NK-92 treated with Interleukin-12 subunit alpha and Interleukin-12 subunit beta, amount 100 ng/mL, for 24 hours (cell line): ENCODE data around the gene GRK2.
"Not testable (repeated sequence)": the region's sequence is repeated elsewhere in the genome, so short reads cannot be mapped to it uniquely, and the experiment has no call there.

Source experiments
- DNase-seq: peaks from one replicate; lab custom pipeline; 2025; lab: John Stamatoyannopoulos, UW

Gene GRK2

DNA sequence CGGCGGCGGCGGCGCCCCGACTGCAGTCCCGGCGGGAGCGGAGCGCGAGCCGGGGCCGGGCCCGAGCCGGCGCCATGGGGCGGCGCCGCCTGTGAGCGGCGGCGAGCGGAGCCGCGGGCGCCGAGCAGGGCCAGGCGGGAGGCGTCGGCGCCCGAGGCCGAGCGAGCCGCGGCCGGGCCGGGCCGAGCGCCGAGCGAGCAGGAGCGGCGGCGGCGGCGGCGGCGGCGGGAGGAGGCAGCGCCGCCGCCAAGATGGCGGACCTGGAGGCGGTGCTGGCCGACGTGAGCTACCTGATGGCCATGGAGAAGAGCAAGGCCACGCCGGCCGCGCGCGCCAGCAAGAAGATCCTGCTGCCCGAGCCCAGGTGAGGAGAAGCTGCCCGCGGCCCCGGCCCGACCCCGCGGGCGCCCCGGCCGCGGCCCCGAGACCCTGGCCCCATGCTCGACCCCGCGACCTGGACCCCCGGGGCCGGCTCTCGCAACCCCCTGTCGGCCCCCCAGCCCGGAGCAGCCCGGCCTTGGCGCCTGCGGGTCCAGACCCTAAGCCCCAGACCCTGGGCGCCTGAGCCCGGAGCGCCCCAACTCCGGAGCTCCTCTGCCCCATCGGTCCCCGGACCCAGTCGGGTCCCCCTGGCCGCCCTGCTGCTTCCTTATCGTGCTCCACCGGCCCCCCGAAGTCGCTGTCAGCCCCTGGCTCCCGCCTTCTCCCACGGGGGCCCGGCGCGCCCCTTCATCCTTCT, at the start of gene GRK2:
Gene GRK2, plus strand, starts transcription at position 25 of the 739 bp plus-strand sequence. Its CDS starts 227 bp downstream, at position 252.
- no peak for DNase-seq

GRCh38 chr11:67227726-67228125, 38.5 kb upstream of the GRK2 start:
- DNase-seq, result no peak

- peak; percentile 11 for DNase-seq
Observed at GRCh38 chr11:67230406-67230805, 35.9 kb upstream of the GRK2 start.

- no peak for DNase-seq
Observed at GRCh38 chr11:67230886-67231285, 35.4 kb upstream of the GRK2 start.

DNA sequence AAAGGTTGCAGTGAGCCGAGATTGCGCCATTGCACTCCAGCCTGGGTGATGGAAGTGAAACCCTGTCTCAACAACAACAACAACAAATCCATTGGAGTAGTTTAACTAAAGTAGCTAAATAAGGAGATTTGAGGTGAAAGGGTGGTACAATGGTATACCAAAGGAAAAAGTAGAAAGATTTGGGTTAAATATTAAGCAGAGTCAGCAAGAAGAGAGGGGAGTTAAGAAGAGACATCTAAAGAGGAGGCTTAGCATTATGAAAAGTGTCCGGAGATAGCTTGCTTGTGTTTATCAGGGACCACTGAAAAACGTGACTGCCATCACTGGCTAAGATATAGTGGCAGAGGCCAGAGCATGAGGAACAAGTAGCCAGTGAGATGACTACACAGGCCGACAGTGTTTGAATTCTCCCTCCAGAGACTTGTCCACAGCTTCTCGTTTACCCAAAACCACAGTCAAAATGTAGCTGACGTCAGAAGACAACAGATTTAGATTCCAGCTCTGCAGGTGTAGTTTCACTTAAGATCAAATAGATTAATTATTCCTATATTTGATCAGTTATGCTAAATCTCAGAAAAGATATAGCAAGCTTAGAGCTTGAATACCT, 32.6 kb upstream of the GRK2 start:
- no peak for DNase-seq

DNA sequence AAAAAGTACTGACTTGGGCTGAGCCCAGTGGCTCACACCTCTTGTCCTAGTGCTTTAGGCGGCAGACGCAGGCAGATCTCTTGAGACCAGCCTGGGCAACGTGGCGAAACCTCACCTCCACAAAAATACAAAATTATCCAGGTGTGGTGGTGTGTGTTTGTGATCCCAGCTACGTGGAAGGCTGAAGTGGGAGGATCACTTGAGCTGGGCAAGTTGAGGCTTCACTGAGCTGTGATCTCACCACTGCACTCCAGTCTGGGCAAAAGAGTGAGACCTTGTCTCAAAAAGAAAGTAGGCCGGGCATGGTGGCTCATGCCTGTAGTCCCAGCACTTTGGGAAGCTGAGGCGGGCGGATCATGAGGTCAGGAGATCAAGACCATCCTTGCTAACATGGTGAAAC, 31.7 kb upstream of the GRK2 start:
- not testable (repeated sequence) for DNase-seq

DNA sequence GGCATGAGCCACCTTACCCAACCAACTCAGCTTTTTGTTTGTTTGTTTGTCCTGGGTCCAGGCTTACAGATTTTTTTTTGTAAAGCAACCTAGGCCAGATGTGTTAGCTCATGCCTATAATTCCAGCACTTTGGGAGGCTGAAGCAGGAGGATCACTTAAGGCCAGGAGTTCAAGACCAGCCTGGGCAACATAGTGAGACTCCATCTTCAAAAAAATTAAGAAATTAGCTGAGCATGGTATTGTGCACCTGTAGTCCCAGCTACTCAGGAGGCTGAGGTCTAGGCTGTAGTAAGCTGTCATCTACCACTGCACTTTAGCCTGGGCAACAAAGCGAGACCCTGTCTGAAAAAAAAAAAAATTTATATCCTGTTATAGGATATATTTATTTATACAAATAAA, 28.7 kb upstream of the GRK2 start:
- DNase-seq, result no peak

DNA sequence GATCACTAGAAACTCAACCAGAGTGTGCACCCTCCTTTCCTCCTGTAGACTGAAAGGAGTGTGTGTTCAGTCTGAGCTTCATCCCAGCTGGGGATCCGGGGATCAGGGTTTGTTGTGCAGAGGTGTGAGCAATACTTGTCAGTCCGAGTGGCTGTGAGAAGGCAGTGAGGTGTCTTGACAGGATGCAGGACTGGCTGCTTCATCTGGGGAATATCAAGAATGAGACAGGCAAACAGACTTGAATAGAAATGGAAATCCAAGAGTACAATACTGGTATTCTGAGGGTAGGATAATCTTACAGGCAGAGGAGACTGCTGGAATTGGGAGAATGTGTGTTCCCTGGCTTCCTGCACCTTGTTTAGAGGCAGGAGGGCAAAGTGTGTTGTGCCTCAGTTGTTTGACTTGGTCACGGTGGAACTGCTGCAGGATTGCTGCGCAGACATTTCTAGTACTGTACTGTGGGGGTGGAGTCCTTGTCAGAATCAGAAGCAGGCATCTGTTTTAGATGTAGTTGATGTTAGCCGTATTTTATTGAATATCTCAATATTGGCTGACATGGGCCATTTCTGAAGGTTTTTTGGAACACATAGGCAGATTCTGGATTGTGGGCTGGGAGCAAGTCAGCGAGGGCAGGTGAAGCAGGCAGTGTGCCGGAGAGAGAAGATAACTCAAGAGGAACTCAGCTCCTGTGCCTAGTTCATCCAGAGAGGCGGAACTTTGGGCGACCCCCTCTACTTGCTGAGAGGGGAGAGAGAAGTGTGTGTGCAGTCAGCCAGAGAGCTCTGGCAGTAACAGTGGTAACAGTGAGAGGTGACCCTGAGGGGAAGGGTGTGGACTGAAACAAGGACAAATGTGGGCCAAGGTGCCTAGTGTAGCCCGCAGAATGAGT, 27.1 kb upstream of the GRK2 start:
- DNase-seq, result no peak

DNA sequence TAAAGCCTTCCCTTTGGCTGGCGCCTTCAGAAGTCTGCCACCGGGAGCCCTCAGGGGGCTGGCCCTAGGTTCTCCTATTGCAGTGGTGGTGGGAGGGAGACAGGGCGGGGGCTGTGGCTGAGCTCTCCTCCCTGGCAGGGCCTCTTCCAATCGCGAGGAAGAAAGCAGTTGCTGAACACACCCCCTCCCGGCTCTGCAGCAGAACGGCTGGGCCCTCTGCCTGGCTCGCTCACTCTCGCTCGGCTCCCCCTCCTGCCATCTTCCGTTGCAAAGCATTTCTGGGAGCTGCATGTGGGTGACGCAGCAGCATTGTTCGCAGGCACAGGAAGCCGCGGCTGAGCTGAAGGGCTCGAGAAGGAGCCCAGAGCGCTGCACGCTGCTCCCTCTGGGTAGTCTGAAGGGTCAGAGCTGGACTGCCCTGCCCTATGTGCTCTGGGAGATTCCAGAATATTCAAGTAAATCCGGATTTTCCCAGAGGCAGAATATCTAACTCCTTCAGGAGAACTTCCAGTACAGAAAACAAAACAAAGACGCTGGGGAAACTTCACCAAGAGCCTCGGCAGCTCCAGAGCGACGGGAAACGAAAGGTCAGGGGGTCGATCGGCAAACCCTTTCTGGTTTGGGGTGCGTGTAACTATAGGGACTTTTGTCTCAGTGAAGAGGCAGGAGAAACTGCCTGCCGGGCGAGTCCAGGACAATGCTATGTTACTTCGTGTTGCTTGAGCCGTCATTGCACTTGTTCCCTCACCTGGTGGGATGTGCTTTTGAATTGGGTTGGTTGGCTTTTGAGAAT, 26.3 kb upstream of the GRK2 start:
- DNase-seq, result peak; percentile 97

DNA sequence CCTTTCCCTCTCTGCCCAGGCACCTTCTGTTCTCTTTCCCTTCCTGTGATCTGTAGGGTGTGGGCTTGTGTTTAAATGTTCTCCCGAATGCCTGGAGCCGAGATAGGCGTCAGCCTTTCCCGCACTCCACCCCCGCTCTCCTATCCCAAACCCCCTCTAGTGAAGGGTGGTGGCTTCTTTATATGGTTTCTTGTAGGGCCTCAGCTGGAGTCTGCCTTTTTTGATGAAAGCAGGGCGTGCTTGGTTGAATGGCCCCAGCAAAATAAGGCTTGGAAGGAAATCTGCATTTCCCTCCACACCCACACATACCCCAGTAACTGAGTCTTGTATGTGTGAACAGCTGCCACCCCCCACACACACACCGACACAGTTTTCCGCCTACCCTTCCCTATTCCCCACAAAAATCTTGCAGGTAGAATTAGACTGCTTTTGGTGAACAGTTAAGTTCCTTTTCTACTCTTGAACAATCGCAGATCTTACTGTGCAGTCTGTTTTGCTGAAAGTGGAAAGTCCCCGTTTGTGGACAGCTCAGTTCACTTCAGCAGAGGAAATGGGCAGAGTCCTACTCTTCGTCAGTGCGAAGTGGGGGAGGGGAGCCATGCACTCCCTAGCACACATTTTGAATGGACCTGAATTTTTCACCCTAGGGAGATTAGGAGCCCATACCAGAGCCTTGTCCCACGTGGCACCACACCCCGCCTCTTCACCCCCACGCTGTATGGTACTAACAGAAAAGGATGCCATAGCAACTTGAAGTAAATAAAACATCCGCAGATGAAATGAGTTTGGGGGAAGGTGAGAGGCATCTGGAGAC, 25.5 kb upstream of the GRK2 start:
- peak; percentile 69 for DNase-seq

- no peak for DNase-seq
Observed at GRCh38 chr11:67242548-67242947, 23.7 kb upstream of the GRK2 start.

- DNase-seq, result no peak
Observed at GRCh38 chr11:67243051-67243450, 23.2 kb upstream of the GRK2 start.

DNA sequence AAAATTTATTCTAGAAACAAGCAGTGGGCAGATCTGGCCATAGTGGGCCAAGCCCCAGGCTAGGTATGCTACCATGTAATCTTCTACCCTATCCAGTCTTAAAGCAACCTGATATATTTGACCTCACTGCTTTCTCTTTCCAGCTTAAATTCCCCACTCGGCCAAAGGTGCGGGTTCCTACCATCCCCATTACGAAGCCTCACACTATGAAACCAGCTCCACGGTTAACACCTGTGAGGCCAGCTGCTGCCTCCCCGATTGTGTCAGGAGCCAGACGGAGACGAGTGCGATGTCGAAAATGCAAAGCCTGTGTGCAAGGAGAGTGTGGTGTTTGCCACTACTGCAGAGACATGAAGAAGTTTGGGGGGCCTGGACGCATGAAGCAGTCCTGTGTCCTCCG, 21.2 kb upstream of the GRK2 start:
- no peak for DNase-seq

DNA sequence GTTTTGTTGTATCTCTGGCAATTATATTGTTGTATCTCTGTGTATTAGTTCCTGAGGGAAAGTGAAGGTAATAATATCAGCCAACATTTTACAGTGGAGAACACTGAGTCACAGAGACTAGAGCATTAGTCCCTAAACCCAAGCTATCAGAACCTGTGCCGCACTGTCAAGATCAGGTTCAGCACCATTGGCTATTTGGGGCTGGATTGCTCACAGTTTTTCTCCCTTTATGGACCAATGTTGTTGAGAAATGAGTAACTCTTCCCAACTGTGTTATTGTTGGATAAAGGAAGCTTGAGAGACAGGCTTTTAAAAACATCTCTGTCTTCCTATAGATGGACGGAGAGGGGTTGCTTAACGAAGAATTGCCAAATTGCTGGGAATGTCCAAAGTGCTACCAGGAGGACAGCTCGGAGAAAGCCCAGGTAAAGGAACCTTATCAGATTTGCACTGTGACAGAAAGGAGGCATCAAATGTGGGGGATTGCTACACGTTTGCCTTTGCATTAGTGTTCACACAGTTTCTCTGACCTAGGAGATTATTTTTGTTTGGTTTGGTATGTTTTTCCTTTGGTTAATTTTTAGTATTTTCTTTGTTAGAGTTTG, 18.2 kb upstream of the GRK2 start:
- DNase-seq, result no peak

DNA sequence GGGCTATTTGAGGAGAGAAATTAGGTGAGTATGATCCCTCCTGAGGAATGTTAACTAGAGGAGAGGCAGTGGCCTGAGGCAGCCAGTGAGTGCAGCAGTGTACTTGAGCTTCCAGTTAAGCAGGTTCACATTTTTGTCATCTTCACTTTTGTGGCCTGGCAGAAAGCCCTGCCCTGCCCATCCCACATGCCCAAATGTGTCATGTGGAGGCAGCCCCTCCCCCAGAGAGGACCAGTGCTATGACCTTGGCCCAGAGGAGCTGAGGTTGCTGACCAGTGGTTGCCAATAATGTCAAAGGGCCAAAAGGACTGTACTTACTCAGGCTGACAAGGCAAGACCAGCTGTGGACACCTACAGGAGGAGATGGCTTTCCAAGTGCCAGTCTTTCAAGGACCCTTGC, 17.6 kb upstream of the GRK2 start:
- DNase-seq, result no peak

- no peak for DNase-seq
Observed at GRCh38 chr11:67250059-67251043, 15.9 kb upstream of the GRK2 start.

DNA sequence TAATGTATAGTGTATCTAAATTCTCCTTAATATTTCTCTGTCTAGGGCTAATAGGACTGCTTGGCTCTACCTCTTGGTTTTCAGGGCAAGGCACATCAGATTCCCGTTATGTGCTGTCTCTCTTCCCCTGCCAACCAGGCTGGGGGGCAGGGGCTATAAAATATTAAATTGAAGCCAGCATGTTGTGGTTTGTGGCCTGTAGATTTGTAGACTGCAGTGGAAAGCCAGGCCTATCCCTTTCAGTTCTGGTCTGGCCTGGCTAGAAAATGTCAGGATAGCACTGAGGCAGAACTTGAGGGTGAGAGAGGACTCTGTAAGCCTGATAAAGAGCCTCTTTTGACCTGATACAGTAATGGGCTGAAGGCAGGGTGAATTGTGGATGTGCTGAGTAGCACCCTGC, 14.4 kb upstream of the GRK2 start:
- DNase-seq, result no peak

GRCh38 chr11:67252831-67253239, 13.4 kb upstream of the GRK2 start:
- no peak for DNase-seq

- DNase-seq, result no peak
Observed at GRCh38 chr11:67253872-67254624, 12.2 kb upstream of the GRK2 start.
